T-helper 1 cell treated with Interleukin-12 subunit alpha and Interleukin-12 subunit beta and Interleukin-4 antibody, amounts not matched to agents 30 μg/mL and 1 μg/mL, for 36 hours (primary cell): ENCODE measurements around the gene IFNAR2.
A peak's percentile ranks its signal among the peaks of the same experiment; 100 is the strongest.

ENCODE experiments used
- H3K27ac Mint-ChIP-seq: one replicate; pipeline ENCODE4 v1.8.0; 2021; ENCODE audit warnings: mild to moderate bottlenecking, mixed read lengths
- H3K27me3 Mint-ChIP-seq: one replicate; pipeline ENCODE4 v1.8.0; 2021; ENCODE audit warnings: low read depth, mixed read lengths
- H3K36me3 Mint-ChIP-seq: one replicate; pipeline ENCODE4 v1.8.0; 2021; ENCODE audit warnings: low read depth, mixed read lengths
- H3K4me1 Mint-ChIP-seq: one replicate; pipeline ENCODE4 v1.8.0; 2021; ENCODE audit warnings: low read depth, mixed read lengths
- H3K4me3 Mint-ChIP-seq: one replicate; pipeline ENCODE4 v1.8.0; 2021; ENCODE audit warnings: mild to moderate bottlenecking, moderate library complexity, mixed read lengths
- H3K9me3 Mint-ChIP-seq: one replicate; pipeline ENCODE4 v1.8.0; 2021; ENCODE audit warnings: mixed read lengths

Gene IFNAR2

DNA sequence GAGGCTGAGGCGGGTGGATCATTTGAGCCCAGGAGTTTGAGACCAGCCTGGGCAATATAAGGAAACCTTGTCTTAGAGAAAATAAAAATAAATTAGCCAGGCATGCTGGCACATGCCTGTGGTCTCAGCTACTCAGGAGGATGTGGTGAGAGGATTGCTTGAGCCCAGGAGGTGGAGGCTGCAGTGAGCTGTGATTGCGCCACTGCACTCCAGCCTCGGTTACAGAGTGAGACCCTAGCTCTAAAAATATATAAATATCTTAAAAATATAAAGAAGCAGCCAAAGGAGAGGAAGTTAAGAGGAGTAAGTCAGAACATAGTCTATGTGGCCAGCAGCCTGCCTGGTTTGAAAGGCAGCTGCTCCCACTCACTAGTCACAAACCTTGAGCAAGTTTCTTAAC is 31.9 kb downstream of the IFNAR2 start:
- no peak overlapping the region for H3K4me3 Mint-ChIP-seq
- peaks cover 29% of the 10 kb centered on the region for H3K4me1 Mint-ChIP-seq
- H3K27me3 Mint-ChIP-seq, result no peaks in the 10 kb centered on the region
- no peak overlapping the region for H3K27ac Mint-ChIP-seq
- peaks cover 5% of the 10 kb centered on the region for H3K9me3 Mint-ChIP-seq
- peaks cover 49% of the 10 kb centered on the region for H3K36me3 Mint-ChIP-seq

DNA sequence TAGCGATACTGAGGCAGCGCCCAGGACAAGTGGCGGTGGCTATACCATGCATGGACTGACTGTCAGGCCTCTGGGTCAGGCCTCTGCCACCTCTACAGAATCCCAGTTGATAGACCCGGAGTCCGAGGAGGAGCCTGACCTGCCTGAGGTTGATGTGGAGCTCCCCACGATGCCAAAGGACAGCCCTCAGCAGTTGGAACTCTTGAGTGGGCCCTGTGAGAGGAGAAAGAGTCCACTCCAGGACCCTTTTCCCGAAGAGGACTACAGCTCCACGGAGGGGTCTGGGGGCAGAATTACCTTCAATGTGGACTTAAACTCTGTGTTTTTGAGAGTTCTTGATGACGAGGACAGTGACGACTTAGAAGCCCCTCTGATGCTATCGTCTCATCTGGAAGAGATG is 33.2 kb downstream of the IFNAR2 start:
- H3K4me3 Mint-ChIP-seq, result no peak overlapping the region
- no peak overlapping the region for H3K27ac Mint-ChIP-seq
- peaks cover 38% of the 10 kb centered on the region for H3K36me3 Mint-ChIP-seq

DNA sequence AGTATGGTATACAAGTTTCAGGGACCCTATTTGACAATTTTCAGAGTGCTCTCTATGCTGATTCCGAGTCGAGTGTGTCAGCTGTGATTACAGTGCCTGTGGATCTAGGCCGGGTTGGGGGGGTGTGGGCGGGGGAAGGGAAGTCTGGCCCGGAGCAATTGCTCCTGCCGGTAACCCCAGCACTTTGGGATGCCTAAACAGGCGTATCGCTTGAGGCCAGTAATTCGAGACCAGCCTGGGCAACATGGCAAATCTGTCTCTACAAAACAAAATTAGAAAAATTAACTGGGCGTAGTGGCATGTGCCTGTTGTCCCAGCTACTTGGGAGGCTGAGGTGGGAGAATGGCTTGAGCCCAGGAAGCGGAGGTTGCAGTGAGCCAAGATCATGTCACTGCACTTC is 34.8 kb downstream of the IFNAR2 start:
- Mint-ChIP-seq H3K36me3 (peaks cover 38% of the 10 kb centered on the region), H3K27me3 (no peaks in the 10 kb centered on the region), H3K9me3 (no peaks in the 10 kb centered on the region), H3K27ac (no peak overlapping the region), H3K4me1 (peaks cover 38% of the 10 kb centered on the region), H3K4me3 (no peak overlapping the region)

More for the DNA sequence above, 33.2 kb downstream of the IFNAR2 start:
- H3K27me3 Mint-ChIP-seq, result no peaks in the 10 kb centered on the region
- H3K9me3 Mint-ChIP-seq, result no peaks in the 10 kb centered on the region
- H3K4me1 Mint-ChIP-seq, result peaks cover 35% of the 10 kb centered on the region

DNA sequence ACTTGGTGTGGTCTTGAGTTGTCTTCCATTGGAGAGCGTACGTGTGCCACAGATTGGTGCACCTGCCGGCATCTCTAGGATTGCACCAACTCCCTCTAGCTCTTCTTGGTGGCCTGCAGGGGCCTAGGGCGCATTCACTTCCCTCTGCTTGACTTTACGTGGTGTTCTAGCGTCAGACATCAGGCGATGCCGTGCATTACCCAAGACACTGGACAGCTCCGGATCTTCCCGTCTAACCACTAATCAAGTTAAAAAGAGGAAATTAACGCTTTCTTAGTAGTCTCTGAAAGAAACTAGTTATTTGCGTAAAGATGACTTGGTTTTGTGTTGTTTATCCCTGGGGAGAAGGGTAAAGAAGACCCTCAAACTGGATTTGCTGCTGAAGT is 35.9 kb downstream of the IFNAR2 start:
- H3K36me3 Mint-ChIP-seq, result peaks cover 39% of the 10 kb centered on the region
- H3K27ac Mint-ChIP-seq, result peak overlapping the region; percentile 69
- H3K27me3 Mint-ChIP-seq, result no peaks in the 10 kb centered on the region
- H3K4me3 Mint-ChIP-seq, result peak overlapping the region; percentile 87
- H3K4me1 Mint-ChIP-seq, result peaks cover 39% of the 10 kb centered on the region
- no peaks in the 10 kb centered on the region for H3K9me3 Mint-ChIP-seq

DNA sequence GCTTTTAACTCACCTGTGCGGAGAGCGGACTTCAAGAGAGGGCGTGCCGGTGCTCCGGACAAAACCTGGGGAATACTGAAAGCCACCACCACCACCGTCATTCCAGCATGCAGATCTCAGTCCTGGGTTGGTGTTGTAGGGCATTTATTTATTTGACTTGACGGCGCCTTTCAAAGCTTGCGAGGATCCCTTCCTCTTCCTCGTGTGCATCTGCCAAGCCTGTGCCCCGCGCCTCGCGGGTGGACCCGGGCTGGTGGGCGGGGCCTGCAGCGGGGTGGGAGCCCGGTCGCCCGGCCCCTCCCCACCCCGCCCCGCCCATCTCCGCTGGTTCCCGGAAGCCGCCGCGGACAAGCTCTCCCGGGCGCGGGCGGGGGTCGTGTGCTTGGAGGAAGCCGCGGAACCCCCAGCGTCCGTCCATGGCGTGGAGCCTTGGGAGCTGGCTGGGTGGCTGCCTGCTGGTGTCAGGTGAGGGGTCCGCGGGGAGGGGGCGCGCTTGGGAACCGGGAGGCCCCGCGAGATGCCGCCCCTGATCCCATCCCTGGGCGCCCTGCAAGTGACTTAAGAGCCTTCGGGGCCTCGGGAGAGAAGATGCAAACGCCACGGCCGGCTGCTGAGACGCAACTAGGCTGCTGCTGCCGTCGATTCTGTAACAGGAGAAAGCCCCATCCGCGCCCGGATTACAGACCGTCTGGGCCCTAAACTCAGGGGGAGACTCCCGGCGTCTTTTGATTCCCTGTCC is 36.5 kb downstream of the IFNAR2 start, which contains the start of gene IL10RB:
TSS of gene IL10RB (plus strand) at position 318 of the 739 bp plus-strand sequence. CDS start at position 417, 99 bp downstream.
- Mint-ChIP-seq H3K27ac (peak within 1 kb of the TSS; percentile 80), H3K36me3 (peaks cover 43% of the 10 kb centered on the region), H3K9me3 (no peaks in the 10 kb centered on the region), H3K27me3 (no peaks in the 10 kb centered on the region), H3K4me1 (peaks cover 42% of the 10 kb centered on the region), H3K4me3 (peak within 1 kb of the TSS; percentile 95)

DNA sequence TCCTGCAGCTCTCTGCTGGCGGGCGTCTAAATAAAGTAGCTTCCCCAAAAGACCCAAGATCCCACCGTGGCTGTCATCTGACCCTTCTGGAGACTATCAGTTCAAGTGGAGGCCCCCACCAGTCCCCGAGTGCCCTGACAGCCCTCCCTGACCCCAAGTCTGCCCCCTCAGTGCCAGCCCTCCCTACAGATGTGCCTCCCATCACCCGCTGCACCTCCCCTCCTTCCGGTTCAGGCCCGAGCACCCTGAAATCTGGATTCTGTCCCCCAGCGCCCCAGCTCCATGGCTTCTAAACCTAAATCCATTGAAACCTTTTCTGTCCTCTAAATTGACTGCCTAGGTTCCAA is 37.0 kb downstream of the IFNAR2 start:
- Mint-ChIP-seq H3K4me1 (peaks cover 39% of the 10 kb centered on the region), H3K9me3 (no peaks in the 10 kb centered on the region), H3K27me3 (no peaks in the 10 kb centered on the region), H3K36me3 (peaks cover 46% of the 10 kb centered on the region), H3K27ac (peak overlapping the region; percentile 80), H3K4me3 (peak overlapping the region; percentile 95)

DNA sequence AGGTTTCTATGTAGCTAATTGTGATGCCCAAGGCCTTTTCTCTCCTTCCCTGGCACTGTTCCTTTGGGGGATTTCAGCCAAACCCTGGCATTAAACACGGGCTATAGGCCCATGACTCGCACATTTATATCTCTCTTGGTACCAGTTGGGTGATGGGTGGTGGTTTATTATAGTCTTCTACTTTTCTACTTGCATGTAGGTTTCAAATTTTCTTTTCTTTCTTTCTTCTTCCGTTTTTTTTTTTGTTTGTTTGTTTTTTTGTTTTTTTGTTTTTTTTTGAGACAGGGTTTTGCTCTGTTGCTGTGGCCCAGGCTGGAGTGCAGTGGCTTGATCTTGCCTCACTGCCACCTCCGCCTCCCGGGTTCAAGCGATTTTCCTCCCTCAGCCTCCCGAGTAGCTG is 37.5 kb downstream of the IFNAR2 start:
- peaks cover 39% of the 10 kb centered on the region for H3K4me1 Mint-ChIP-seq
- H3K27ac Mint-ChIP-seq, result peak overlapping the region; percentile 80
- H3K4me3 Mint-ChIP-seq, result peak overlapping the region; percentile 95
- no peaks in the 10 kb centered on the region for H3K27me3 Mint-ChIP-seq
- H3K36me3 Mint-ChIP-seq, result peaks cover 50% of the 10 kb centered on the region
- H3K9me3 Mint-ChIP-seq, result no peaks in the 10 kb centered on the region

DNA sequence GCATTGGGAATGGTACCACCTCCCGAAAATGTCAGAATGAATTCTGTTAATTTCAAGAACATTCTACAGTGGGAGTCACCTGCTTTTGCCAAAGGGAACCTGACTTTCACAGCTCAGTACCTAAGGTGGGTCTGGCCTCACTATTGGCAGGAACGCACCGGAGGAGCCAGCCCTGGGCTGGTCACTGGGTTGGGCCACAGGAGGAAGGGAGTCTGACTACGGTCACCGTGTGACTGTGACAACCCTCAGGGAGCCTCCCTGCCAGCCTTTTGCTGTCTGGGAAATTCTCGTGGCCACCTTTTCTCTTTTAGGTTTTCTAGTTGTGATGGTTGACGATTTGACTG is 38.6 kb downstream of the IFNAR2 start:
- Mint-ChIP-seq H3K4me3 (peak overlapping the region; percentile 95), H3K27ac (no peak overlapping the region), H3K4me1 (peaks cover 43% of the 10 kb centered on the region), H3K9me3 (no peaks in the 10 kb centered on the region), H3K27me3 (no peaks in the 10 kb centered on the region), H3K36me3 (peaks cover 51% of the 10 kb centered on the region)

DNA sequence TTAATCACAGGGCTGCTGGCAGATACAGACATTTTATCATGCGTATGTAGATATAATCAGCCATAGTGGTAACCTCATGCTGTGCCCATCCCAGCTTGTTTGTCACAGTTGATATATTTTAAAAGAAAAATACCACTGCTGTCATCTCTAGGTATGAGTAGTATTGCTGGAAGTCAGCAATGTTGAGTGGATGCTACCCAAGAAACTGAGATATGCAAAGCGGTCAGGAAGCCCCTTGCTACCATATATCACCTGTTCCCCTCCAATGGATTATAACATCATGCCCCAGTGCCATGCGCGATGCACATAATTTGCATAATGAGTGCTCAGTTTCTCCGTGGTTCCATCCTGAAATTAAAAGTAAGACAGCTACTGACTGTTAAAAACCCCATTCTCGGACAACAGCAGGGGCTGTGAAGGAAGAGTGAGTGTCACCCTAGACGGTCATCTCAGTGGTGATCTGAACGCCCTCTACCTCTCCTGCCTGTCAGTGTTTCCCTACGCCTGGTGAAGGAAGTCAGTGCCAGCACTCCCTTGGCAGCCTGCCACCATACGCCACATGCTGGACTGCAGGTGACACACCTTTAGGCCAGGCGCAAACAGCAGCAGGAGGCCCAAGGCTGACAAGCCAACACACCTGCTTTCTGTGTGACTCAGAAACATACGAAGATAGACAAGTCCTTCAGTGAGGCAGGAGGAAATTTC is 39.2 kb downstream of the IFNAR2 start:
- H3K36me3 Mint-ChIP-seq, result peaks cover 51% of the 10 kb centered on the region
- no peak overlapping the region for H3K27ac Mint-ChIP-seq
- H3K27me3 Mint-ChIP-seq, result no peaks in the 10 kb centered on the region
- no peaks in the 10 kb centered on the region for H3K9me3 Mint-ChIP-seq
- peak overlapping the region; percentile 50 for H3K4me3 Mint-ChIP-seq
- peaks cover 42% of the 10 kb centered on the region for H3K4me1 Mint-ChIP-seq

DNA sequence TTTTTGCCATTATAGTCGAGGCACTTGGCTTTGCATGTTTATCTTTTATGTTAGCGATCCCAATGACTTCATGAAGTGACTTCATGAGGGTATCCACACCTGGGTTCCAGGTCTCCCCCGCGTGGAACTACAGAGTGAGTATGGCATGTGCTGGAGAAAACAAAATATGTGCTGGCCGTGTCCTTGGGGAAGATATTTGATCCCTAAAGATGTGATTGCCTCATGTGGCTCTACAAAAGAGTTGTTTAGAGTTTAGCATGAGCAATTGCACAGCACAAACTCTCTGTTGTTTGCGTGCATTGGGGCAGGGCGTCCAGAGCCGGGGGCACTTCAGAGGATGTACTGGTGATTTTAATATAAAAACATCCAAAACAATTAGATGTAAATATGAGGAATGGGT is 41.2 kb downstream of the IFNAR2 start:
- H3K36me3 Mint-ChIP-seq, result peaks cover 48% of the 10 kb centered on the region
- H3K4me1 Mint-ChIP-seq, result peaks cover 35% of the 10 kb centered on the region
- H3K27me3 Mint-ChIP-seq, result no peaks in the 10 kb centered on the region
- H3K27ac Mint-ChIP-seq, result no peak overlapping the region
- no peak overlapping the region for H3K4me3 Mint-ChIP-seq
- H3K9me3 Mint-ChIP-seq, result no peaks in the 10 kb centered on the region

DNA sequence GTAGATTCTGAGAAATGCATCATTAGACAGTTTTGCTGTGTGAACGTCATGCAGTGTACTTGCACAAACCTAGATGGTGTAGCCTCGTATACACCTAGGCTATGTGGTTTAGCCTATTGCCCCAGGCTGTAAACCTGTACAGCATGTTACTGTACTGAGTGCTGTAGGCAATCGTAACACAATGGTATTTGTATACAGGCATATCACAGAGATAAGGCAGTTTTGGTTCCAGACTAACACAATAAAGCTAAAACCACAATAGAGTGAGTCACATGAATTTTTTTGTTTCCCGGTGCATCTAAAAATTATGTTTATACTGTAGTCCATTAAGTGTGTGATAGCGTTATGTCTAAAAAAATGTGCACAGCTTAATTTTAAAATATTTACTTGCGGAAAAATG is 43.3 kb downstream of the IFNAR2 start:
- Mint-ChIP-seq H3K4me1 (peaks cover 23% of the 10 kb centered on the region), H3K4me3 (no peak overlapping the region), H3K27me3 (no peaks in the 10 kb centered on the region), H3K27ac (no peak overlapping the region), H3K9me3 (no peaks in the 10 kb centered on the region), H3K36me3 (peaks cover 57% of the 10 kb centered on the region)

DNA sequence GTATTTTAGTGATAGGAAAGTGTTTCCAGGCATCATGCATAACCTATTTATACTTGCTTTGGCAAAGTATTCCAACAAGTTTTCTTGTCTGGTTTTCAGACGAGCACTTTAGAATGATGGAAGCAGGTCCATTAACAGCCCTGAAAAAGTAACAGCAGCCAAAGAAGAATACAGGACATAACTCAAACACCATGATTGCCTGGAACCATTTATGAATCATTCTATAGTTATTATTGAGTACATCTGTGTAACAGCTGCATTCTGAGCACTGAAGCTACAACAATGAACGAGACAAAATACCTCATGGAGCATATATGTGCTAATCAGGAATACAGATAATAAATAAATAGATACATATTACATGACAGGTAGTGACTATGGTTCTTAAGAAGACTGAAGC is 49.0 kb downstream of the IFNAR2 start:
- H3K36me3 Mint-ChIP-seq, result peaks cover 59% of the 10 kb centered on the region
- peaks cover 2% of the 10 kb centered on the region for H3K4me1 Mint-ChIP-seq
- H3K9me3 Mint-ChIP-seq, result no peaks in the 10 kb centered on the region
- no peaks in the 10 kb centered on the region for H3K27me3 Mint-ChIP-seq
- no peak overlapping the region for H3K4me3 Mint-ChIP-seq
- no peak overlapping the region for H3K27ac Mint-ChIP-seq

DNA sequence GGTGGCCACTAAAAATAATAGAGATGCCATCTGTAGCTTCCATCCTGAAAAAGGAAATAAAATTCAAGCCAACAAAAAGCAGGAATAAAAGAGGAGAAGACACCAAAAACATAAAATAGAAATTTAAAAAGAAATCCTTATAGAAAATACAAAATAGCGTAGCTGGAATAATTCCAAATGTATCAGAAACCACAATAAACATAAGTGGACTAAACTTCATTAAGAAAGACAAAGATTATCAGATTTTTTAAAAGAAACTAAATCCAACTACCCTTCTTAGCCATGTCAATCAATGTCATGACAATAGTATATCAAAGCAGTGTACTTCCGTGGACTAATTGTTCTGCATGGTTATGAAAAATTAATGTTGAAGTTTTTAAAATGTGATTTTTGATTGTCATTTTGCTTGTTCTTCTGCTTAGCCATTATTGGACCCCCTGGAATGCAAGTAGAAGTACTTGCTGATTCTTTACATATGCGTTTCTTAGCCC is 49.6 kb downstream of the IFNAR2 start:
- H3K4me1 Mint-ChIP-seq, result peaks cover 2% of the 10 kb centered on the region
- peaks cover 61% of the 10 kb centered on the region for H3K36me3 Mint-ChIP-seq
- no peak overlapping the region for H3K27ac Mint-ChIP-seq
- H3K9me3 Mint-ChIP-seq, result no peaks in the 10 kb centered on the region
- no peak overlapping the region for H3K4me3 Mint-ChIP-seq
- no peaks in the 10 kb centered on the region for H3K27me3 Mint-ChIP-seq
